ENCODE measurements around the gene AGBL1.

AGBL1 gene

GRCh38 chr15:86608461-86609205 lies 529.0 kb downstream of the AGBL1 start:
- TF ChIP-seq CTCF (IDR thresholded peaks at IDR 0.05; ENCODE audit: extremely low read depth, missing control alignments) = no peak
- DNase-seq (ENCODE audit: low spot score) = no peak

GRCh38 chr15:86609275-86609674 lies 529.6 kb downstream of the AGBL1 start:
- DNase-seq (ENCODE audit: low spot score) = no peak
- no peak for TF ChIP-seq CTCF (IDR thresholded peaks at IDR 0.05; ENCODE audit: extremely low read depth, missing control alignments)

GRCh38 chr15:86610038-86610437 lies 530.4 kb downstream of the AGBL1 start:
- TF ChIP-seq CTCF (IDR thresholded peaks at IDR 0.05; ENCODE audit: extremely low read depth, missing control alignments) = no peak
- no peak for DNase-seq (ENCODE audit: low spot score)

- no peak for TF ChIP-seq CTCF (IDR thresholded peaks at IDR 0.05; ENCODE audit: extremely low read depth, missing control alignments)
- no peak for DNase-seq (ENCODE audit: low spot score)
Measured at GRCh38 chr15:86611417-86612040, 531.9 kb downstream of the AGBL1 start.

GRCh38 chr15:86615411-86615810 lies 535.7 kb downstream of the AGBL1 start:
- no peak for TF ChIP-seq CTCF (IDR thresholded peaks at IDR 0.05; ENCODE audit: extremely low read depth, missing control alignments)
- no peak for DNase-seq (ENCODE audit: low spot score)

GRCh38 chr15:86615816-86616215 lies 536.1 kb downstream of the AGBL1 start:
- TF ChIP-seq CTCF (IDR thresholded peaks at IDR 0.05; ENCODE audit: extremely low read depth, missing control alignments) = no peak

GRCh38 chr15:86616771-86617170 lies 537.1 kb downstream of the AGBL1 start:
- TF ChIP-seq CTCF (IDR thresholded peaks at IDR 0.05; ENCODE audit: extremely low read depth, missing control alignments) = no peak
- no peak for DNase-seq (ENCODE audit: low spot score)

More at GRCh38 chr15:86615816-86616215, 536.1 kb downstream of the AGBL1 start:
- DNase-seq (ENCODE audit: low spot score) = no peak

Data from GM20000 (cell line).